Superior temporal gyrus (tissue), 1 donor: ENCODE data around the gene CERS1.

Experiments used
- DNase-seq: peaks from one replicate; pipeline ENCODE4 v3.0.0-alpha.2; 2016; ENCODE audit errors: extremely low spot score

Gene CERS1

GRCh38 chr19:18839465-18840287 lies 56.3 kb downstream of the CERS1 start:
- no peak for DNase-seq

- DNase-seq, result no peak
Measured at GRCh38 chr19:18834644-18834984, 61.3 kb downstream of the CERS1 start.

- DNase-seq, result no peak
Measured at GRCh38 chr19:18833849-18834643, 61.9 kb downstream of the CERS1 start.

- DNase-seq, result no peak
Measured at GRCh38 chr19:18833141-18833476, 62.8 kb downstream of the CERS1 start.

GRCh38 chr19:18832306-18833140 lies 63.4 kb downstream of the CERS1 start:
- DNase-seq, result no peak

GRCh38 chr19:18831524-18832305 lies 64.2 kb downstream of the CERS1 start, which contains the start of gene UPF1:
TSS of gene UPF1 (plus strand) at chr19:18831959. CDS start at chr19:18832210, 251 bp downstream.
- peak; percentile 91 for DNase-seq

GRCh38 chr19:18830488-18830887 lies 65.5 kb downstream of the CERS1 start:
- no peak for DNase-seq

- no peak for DNase-seq
Measured at GRCh38 chr19:18828786-18829185, 67.2 kb downstream of the CERS1 start.
